Fibroblast of lung (primary cell): ENCODE measurements around the gene HECTD4. TPM values are rescaled to one million over a fixed set of nuclear protein-coding genes. Genes with fewer than 3 reads are reported as not detected.
"Not testable (repeated sequence)": the region's sequence is repeated elsewhere in the genome, so short reads cannot be mapped to it uniquely, and the experiment has no call there.

Experiments
- DNase-seq, 2 donors: peaks; one replicate each; pipeline versions ENCODE4 v3.0.0 to v3.0.0-alpha.2; 2010; ENCODE audit warnings: low read depth in 2 of 2
- H2AFZ ChIP-seq: 2 replicates; pipeline ENCODE4 v1.5.1; 2012; ENCODE audit warnings: low read length, control low read depth, inconsistent platforms
- H3K27ac ChIP-seq: 2 replicates; pipeline ENCODE4 v1.5.1; 2011; ENCODE audit warnings: low read length, control low read depth; ENCODE audit not compliant: insufficient read depth
- H3K27me3 ChIP-seq: 2 replicates; pipeline ENCODE4 v1.5.1; 2011; ENCODE audit warnings: mild to moderate bottlenecking, low read length; ENCODE audit not compliant: control insufficient read depth, insufficient read depth
- H3K36me3 ChIP-seq: 2 replicates; pipeline ENCODE4 v1.5.1; 2011; ENCODE audit warnings: low read length; ENCODE audit not compliant: control insufficient read depth, insufficient read depth
- H3K4me1 ChIP-seq: 2 replicates; pipeline ENCODE4 v1.5.1; 2011; ENCODE audit warnings: low read length; ENCODE audit not compliant: control insufficient read depth, insufficient read depth; ENCODE audit errors: extremely low read depth
- H3K4me2 ChIP-seq: 2 replicates; pipeline ENCODE4 v1.5.1; 2011; ENCODE audit warnings: low read length, control low read depth; ENCODE audit not compliant: insufficient read depth; ENCODE audit errors: extremely low read depth
- H3K4me3 ChIP-seq, 4 experiments: fragments of 200-600 bp in 1 of 4; sonication (generic) in 1 of 4; replicated peaks in 1 of 4; 2 replicates each; pipeline ENCODE4 v1.5.1; 2011 to 2016; ENCODE audit warnings: low read length in 4 of 4, low read depth in 3 of 4, mild to moderate bottlenecking in 3 of 4, control low read depth in 2 of 4, inconsistent platforms in 1 of 4, mixed read lengths in 1 of 4; ENCODE audit not compliant: insufficient read depth in 1 of 4; ENCODE audit errors: control extremely low read depth in 1 of 4
- H3K79me2 ChIP-seq: 2 replicates; pipeline ENCODE4 v1.5.1; 2012; ENCODE audit warnings: mild to moderate bottlenecking, low read length, inconsistent platforms; ENCODE audit not compliant: control insufficient read depth, insufficient read depth
- H3K9ac ChIP-seq: 2 replicates; pipeline ENCODE4 v1.5.1; 2011; ENCODE audit warnings: mild to moderate bottlenecking, low read length, control low read depth; ENCODE audit not compliant: insufficient read depth
- H3K9me3 ChIP-seq: 2 replicates; pipeline ENCODE4 v1.5.1; 2012; ENCODE audit warnings: low read depth, low read length; ENCODE audit not compliant: control insufficient read depth, insufficient read depth
- H4K20me1 ChIP-seq: 2 replicates; pipeline ENCODE4 v1.5.1; 2011; ENCODE audit warnings: low read length; ENCODE audit not compliant: control insufficient read depth, insufficient read depth; ENCODE audit errors: extremely low read depth
- EZH2 ChIP-seq: IDR thresholded peaks from 2 replicates; pipeline ENCODE4 v1.5.1; 2012; ENCODE audit warnings: low read length, control low read depth, mild to moderate bottlenecking; ENCODE audit errors: missing control alignments
- polyA plus RNA-seq, 2 donors: library from polyadenylated mRNA; depleted of rRNA in 1 of 2; stranded (reverse) in 1 of 2; unstranded in 1 of 2; fragments of >200 nt; gene quantifications; 2 replicates each; pipeline ENCODE4 v1.2.1, GENCODE V29; 2011 to 2012; ENCODE audit warnings: missing spikeins in 1 of 2
- total RNA-seq: library from RNA; depleted of rRNA; stranded (reverse); fragments of >200 nt; gene quantifications from 2 replicates; pipeline ENCODE4 v1.2.1, GENCODE V29; 2014
- TF ChIP-seq, protein P1 (sequence below), 2 donors: IDR thresholded peaks in 1 of 2; conservative IDR thresholded peaks in 1 of 2; 1 replicate in 1 of 2; 2 replicates in 1 of 2; pipeline ENCODE4 v1.5.1; 2011 to 2012; ENCODE audit warnings: low read length in 2 of 2, control low read depth in 1 of 2, inconsistent platforms in 1 of 2, low read depth in 1 of 2, mild to moderate bottlenecking in 1 of 2

Gene HECTD4
- total and polyA plus RNA-seq, 2 donors (not counting 1 experiment from before 2014, with no cell fraction given) = 5.1 to 31.7 TPM

GRCh38 chr12:112401903-112402498 is 19.8 kb upstream of the HECTD4 start:
- Histone ChIP-seq H3K4me3 (no peak overlapping the region), H3K27ac (no peak overlapping the region), H3K4me2 (no peak overlapping the region), H2AFZ (no peak overlapping the region), H3K9me3 (no peaks in the 10 kb centered on the region), H4K20me1 (no peaks in the 10 kb centered on the region), H3K79me2 (peaks cover 2% of the 10 kb centered on the region), H3K36me3 (peaks cover 12% of the 10 kb centered on the region), H3K27me3 (no peaks in the 10 kb centered on the region), H3K9ac (no peak overlapping the region), H3K4me1 (no peaks in the 10 kb centered on the region)
- no peak for TF ChIP-seq EZH2
- TF ChIP-seq, protein P1, sequence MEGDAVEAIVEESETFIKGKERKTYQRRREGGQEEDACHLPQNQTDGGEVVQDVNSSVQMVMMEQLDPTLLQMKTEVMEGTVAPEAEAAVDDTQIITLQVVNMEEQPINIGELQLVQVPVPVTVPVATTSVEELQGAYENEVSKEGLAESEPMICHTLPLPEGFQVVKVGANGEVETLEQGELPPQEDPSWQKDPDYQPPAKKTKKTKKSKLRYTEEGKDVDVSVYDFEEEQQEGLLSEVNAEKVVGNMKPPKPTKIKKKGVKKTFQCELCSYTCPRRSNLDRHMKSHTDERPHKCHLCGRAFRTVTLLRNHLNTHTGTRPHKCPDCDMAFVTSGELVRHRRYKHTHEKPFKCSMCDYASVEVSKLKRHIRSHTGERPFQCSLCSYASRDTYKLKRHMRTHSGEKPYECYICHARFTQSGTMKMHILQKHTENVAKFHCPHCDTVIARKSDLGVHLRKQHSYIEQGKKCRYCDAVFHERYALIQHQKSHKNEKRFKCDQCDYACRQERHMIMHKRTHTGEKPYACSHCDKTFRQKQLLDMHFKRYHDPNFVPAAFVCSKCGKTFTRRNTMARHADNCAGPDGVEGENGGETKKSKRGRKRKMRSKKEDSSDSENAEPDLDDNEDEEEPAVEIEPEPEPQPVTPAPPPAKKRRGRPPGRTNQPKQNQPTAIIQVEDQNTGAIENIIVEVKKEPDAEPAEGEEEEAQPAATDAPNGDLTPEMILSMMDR (conservative IDR thresholded peaks at IDR 0.05 in 1 of 2, IDR thresholded peaks at IDR 0.05 in 1 of 2; ENCODE audit: low read depth in 1 of 2, low read length in 2 of 2) = no peak
- no peak for DNase-seq

DNA sequence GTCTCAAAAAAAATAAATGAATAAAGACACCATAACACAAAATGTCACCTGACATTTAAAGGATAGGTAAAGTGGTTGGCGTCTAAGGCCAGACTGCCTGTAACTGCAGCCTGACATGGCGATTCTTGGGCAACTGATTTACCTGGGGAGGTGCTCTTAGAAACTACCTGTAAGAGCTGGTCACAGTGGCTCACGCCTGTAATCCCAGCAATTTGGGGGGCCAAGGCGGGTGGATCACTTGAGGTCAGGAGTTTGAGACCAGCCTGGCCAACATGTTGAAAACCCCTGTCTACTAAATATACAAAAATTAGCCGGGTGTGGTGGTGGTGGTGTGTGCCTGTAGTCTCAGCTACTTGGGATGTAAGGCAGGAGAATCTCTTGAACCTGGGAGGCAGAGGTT is 18.8 kb upstream of the HECTD4 start:
- no peaks in the 10 kb centered on the region for H3K4me1 ChIP-seq
- DNase-seq = no peak
- no peak for TF ChIP-seq EZH2
- TF ChIP-seq, protein P1 (conservative IDR thresholded peaks at IDR 0.05 in 1 of 2, IDR thresholded peaks at IDR 0.05 in 1 of 2; ENCODE audit: low read depth in 1 of 2, low read length in 2 of 2) = no peak
- no peaks in the 10 kb centered on the region for H3K9me3 ChIP-seq
- no peak overlapping the region for H3K27ac ChIP-seq
- H3K27me3 ChIP-seq = no peaks in the 10 kb centered on the region
- peaks cover 10% of the 10 kb centered on the region for H3K36me3 ChIP-seq
- H3K9ac ChIP-seq = no peak overlapping the region
- H4K20me1 ChIP-seq = no peaks in the 10 kb centered on the region
- no peak overlapping the region for H3K4me3 ChIP-seq
- H3K4me2 ChIP-seq = no peak overlapping the region
- H3K79me2 ChIP-seq = no peaks in the 10 kb centered on the region
- H2AFZ ChIP-seq = no peak overlapping the region

- Histone ChIP-seq H4K20me1 (no peaks in the 10 kb centered on the region), H3K4me3 (no peak overlapping the region), H3K4me2 (no peak overlapping the region), H3K9me3 (no peaks in the 10 kb centered on the region), H3K79me2 (no peaks in the 10 kb centered on the region), H3K27ac (no peak overlapping the region), H2AFZ (no peak overlapping the region), H3K4me1 (no peaks in the 10 kb centered on the region), H3K36me3 (no peaks in the 10 kb centered on the region), H3K9ac (no peak overlapping the region), H3K27me3 (no peaks in the 10 kb centered on the region)
- no peak for DNase-seq
- no peak for TF ChIP-seq EZH2
- TF ChIP-seq, protein P1 (conservative IDR thresholded peaks at IDR 0.05 in 1 of 2, IDR thresholded peaks at IDR 0.05 in 1 of 2; ENCODE audit: low read depth in 1 of 2, low read length in 2 of 2) = no peak
Observed at GRCh38 chr12:112393328-112393727, 11.1 kb upstream of the HECTD4 start.

GRCh38 chr12:112389922-112390654 is 7.9 kb upstream of the HECTD4 start:
- H3K4me2 ChIP-seq, H2AFZ ChIP-seq, H3K79me2 ChIP-seq, H3K9ac ChIP-seq, H3K4me1 ChIP-seq, H3K36me3 ChIP-seq, H4K20me1 ChIP-seq, H3K4me3 ChIP-seq, DNase-seq, H3K27me3 ChIP-seq, H3K27ac ChIP-seq, H3K9me3 ChIP-seq: not testable (repeated sequence)
